GM12878 (cell line): ENCODE results near the gene HHAT. TPM values are rescaled to one million over a fixed set of nuclear protein-coding genes. Genes with fewer than 3 reads are reported as not detected.

Experiments used
- ATAC-seq: fragments of 200-7000 bp; cut with Tn5 transposase; 3 replicates; pipeline ENCODE4 v1.9.1; 2020; ENCODE audit warnings: mild to moderate bottlenecking, moderate library complexity
- BruUV-seq: library from RNA; stranded (reverse); fragments of 400-500 nt; replicated peaks from 2 replicates; lab custom pipeline; 2021; lab: Mats Ljungman, UMichigan
- CTCF ChIA-PET: fragments of 300-600 bp; sonication (Branson Sonifier 250); formaldehyde crosslinking; extraction: SDS; loops from one replicate; lab custom pipeline; 2021; ENCODE audit warnings: inconsistent platforms; lab: Yijun Ruan, JAX
- POLR2A ChIA-PET: fragments of 350-600 bp; formaldehyde crosslinking; extraction: SDS; loops from one replicate; lab custom pipeline; 2021; ENCODE audit warnings: inconsistent platforms; lab: Charles Lee
- RAD21 ChIA-PET: fragments of 300-600 bp; sonication (Branson Sonifier 250); formaldehyde crosslinking; loops from one replicate; lab custom pipeline; 2023; ENCODE audit warnings: antibody characterized with exemption; ENCODE audit not compliant: unreplicated experiment; lab: Charles Lee
- SMC1A ChIA-PET: fragments of 300-600 bp; sonication (Branson Sonifier 250); formaldehyde crosslinking; loops from one replicate; lab custom pipeline; 2023; ENCODE audit not compliant: unreplicated experiment, uncharacterized antibody; lab: Charles Lee
- DNase-seq: peaks from one replicate; pipeline ENCODE4 v3.0.0-alpha.2; 2011; ENCODE audit warnings: low read depth, low spot score
- FAIRE-seq: peaks from 3 replicates; lab custom pipeline; 2011; peaks lifted over from hg19 to GRCh38; lab: Jason Lieb, UNC
- H2AFZ ChIP-seq: 2 replicates; pipeline ENCODE4 v1.6.0; 2011; ENCODE audit warnings: low read depth, low read length, control low read depth; ENCODE audit not compliant: control insufficient read depth
- H3K27ac ChIP-seq: 2 replicates; pipeline ENCODE4 v1.5.1; 2011; ENCODE audit warnings: control low read depth; ENCODE audit not compliant: control insufficient read depth, insufficient read depth
- H3K27me3 ChIP-seq, 2 experiments: replicated peaks in 1 of 2; 2 replicates each; pipeline versions ENCODE4 v1.6.0 to v1.6.1; 2011; ENCODE audit warnings: low read length in 1 of 2; ENCODE audit not compliant: control insufficient read depth in 2 of 2, insufficient read depth in 2 of 2
- H3K36me3 ChIP-seq, 2 experiments: 2 replicates each; pipeline ENCODE4 v1.5.1; 2011; ENCODE audit warnings: low read length in 1 of 2; ENCODE audit not compliant: control insufficient read depth in 2 of 2, insufficient read depth in 2 of 2
- H3K4me1 ChIP-seq: 2 replicates; pipeline ENCODE4 v1.6.1; 2011; ENCODE audit warnings: mild to moderate bottlenecking, low read length, moderate library complexity, mixed read lengths; ENCODE audit not compliant: control insufficient read depth, insufficient read depth
- H3K4me2 ChIP-seq: 2 replicates; pipeline ENCODE4 v1.6.0; 2011; ENCODE audit warnings: control low read depth; ENCODE audit not compliant: control insufficient read depth, insufficient read depth
- H3K4me3 ChIP-seq: fragments of 200-600 bp; sonication (generic); 2 replicates; pipeline ENCODE4 v1.5.1; 2016
- H3K79me2 ChIP-seq: 2 replicates; pipeline ENCODE4 v1.6.0; 2011; ENCODE audit warnings: low read length; ENCODE audit not compliant: control insufficient read depth, insufficient read depth
- H3K9ac ChIP-seq: 2 replicates; pipeline ENCODE4 v1.8.0; 2011; ENCODE audit warnings: low read length, control low read depth, mixed read lengths; ENCODE audit not compliant: control insufficient read depth, insufficient read depth
- H3K9me3 ChIP-seq: replicated peaks from 3 replicates; pipeline ENCODE4 v1.5.1; 2011; ENCODE audit warnings: mild to moderate bottlenecking, low read length; ENCODE audit not compliant: control insufficient read depth, insufficient read depth
- H4K20me1 ChIP-seq: 2 replicates; pipeline ENCODE4 v1.6.0; 2011; ENCODE audit not compliant: control insufficient read depth, insufficient read depth
- ASH2L ChIP-seq: fragments of 300-600, 200-600 bp; sonication (generic); IDR thresholded peaks from 2 replicates; pipeline ENCODE4 v1.6.1; 2017; ENCODE audit warnings: low read depth, mild to moderate bottlenecking, borderline replicate concordance
- FOXK2 ChIP-seq: fragments of 450-650 bp; IDR thresholded peaks from 2 replicates; pipeline ENCODE4 v1.6.1; 2017; ENCODE audit warnings: mild to moderate bottlenecking, moderate library complexity
- MTA2 ChIP-seq: fragments of 450-650 bp; IDR thresholded peaks from 2 replicates; pipeline ENCODE4 v1.6.1; 2016; ENCODE audit warnings: low read depth, mild to moderate bottlenecking, moderate library complexity
- NFXL1 ChIP-seq: fragments of 450-650 bp; IDR thresholded peaks from 2 replicates; pipeline ENCODE4 v1.6.1; 2017; ENCODE audit warnings: antibody characterized with exemption, mild to moderate bottlenecking, borderline replicate concordance
- PAX5 ChIP-seq: IDR thresholded peaks from 2 replicates; pipeline ENCODE4 v1.6.1; 2011; ENCODE audit warnings: low read depth, low read length, borderline replicate concordance
- RB1 ChIP-seq: fragments of 450-650 bp; formaldehyde crosslinking; IDR thresholded peaks from 2 replicates; pipeline ENCODE4 v1.6.1; 2017; ENCODE audit warnings: mild to moderate bottlenecking, borderline replicate concordance
- SMC3 ChIP-seq: IDR thresholded peaks from 2 replicates; pipeline ENCODE4 v1.6.1; 2011; ENCODE audit warnings: low read length, improper control_type of control experiment, borderline replicate concordance
- SP1 ChIP-seq: IDR thresholded peaks from one replicate; pipeline ENCODE4 v1.6.1; 2011; ENCODE audit warnings: low read depth, low read length
- TCF7 ChIP-seq: IDR thresholded peaks from 2 replicates; pipeline ENCODE4 v1.6.1; 2014; ENCODE audit warnings: antibody characterized with exemption, borderline replicate concordance
- ZBED1 ChIP-seq: IDR thresholded peaks from 2 replicates; pipeline ENCODE4 v1.6.1; 2016; ENCODE audit warnings: borderline replicate concordance
- WGBS: methylation state at CpG from one replicate; pipeline ENCODE4 v1.1.6; 2016; ENCODE audit warnings: low lambda C conversion rate; ENCODE audit not compliant: insufficient replicate concordance, insufficient coverage; ENCODE audit errors: missing lambda C conversion rate; 5-methylcytosine and 5-hydroxymethylcytosine counted together
- in situ Hi-C: fragments of 300-500 bp; cut with MboI; formaldehyde crosslinking; loops from 9 replicates; pipeline ENCODE4 v1.14.3; 2018; ENCODE audit warnings: mixed read lengths
- intact Hi-C: fragments of 100-400 bp; cut with micrococcal nuclease; formaldehyde crosslinking; loops from one replicate; pipeline ENCODE4 v1.14.2; 2022; ENCODE audit not compliant: unreplicated experiment
- polyA plus RNA-seq, 11 experiments: library from polyadenylated mRNA; depleted of rRNA in 4 of 11; unstranded in 6 of 11; stranded (reverse) in 5 of 11; fragments of >200 nt; fragmentation: Nextera tagmentation in 4 of 11; fragmentation: Illumina TruSeq in 1 of 11; extraction: Ambion mirVana in 4 of 11; extraction: Trizol in 1 of 11; gene quantifications; 1 replicate in 1 of 11; 2 replicates in 10 of 11; pipeline versions ENCODE4 v1.2.1 to v1.2.3, GENCODE V29; 2011 to 2016; ENCODE audit warnings: inconsistent platforms in 2 of 11, missing spikeins in 2 of 11, low read depth in 1 of 11
- total RNA-seq, 4 experiments: library from RNA; depleted of rRNA in 3 of 4; stranded (reverse); fragments of >200 nt in 3 of 4; fragmentation: Illumina TruSeq in 1 of 4; extraction: Trizol in 1 of 4; gene quantifications; 2 replicates each; pipeline versions ENCODE4 v1.2.1 to v1.2.3, GENCODE V29; 2013 to 2021
- TF ChIP-seq, protein P1 (sequence below): fragments of 450-650 bp; IDR thresholded peaks from 2 replicates; pipeline ENCODE4 v1.6.1; 2017; ENCODE audit warnings: borderline replicate concordance
- TF ChIP-seq, protein P2 (sequence below): IDR thresholded peaks from 2 replicates; pipeline ENCODE4 v1.6.1; 2012; ENCODE audit warnings: low read depth, low read length, improper control_type of control experiment
- TF ChIP-seq, protein P3 (sequence below): fragments of 150-350 bp; IDR thresholded peaks from 2 replicates; pipeline ENCODE4 v1.6.1; 2014; ENCODE audit warnings: mild to moderate bottlenecking, low read depth, low read length
- TF ChIP-seq, protein P4 (sequence below): fragments of 450-650 bp; IDR thresholded peaks from 2 replicates; pipeline ENCODE4 v1.6.1; 2016; ENCODE audit warnings: mild to moderate bottlenecking
- TF ChIP-seq, protein P5 (sequence below): IDR thresholded peaks from 2 replicates; pipeline ENCODE4 v1.6.1; 2011; ENCODE audit warnings: mild to moderate bottlenecking, low read depth, low read length, moderate library complexity; ENCODE audit not compliant: insufficient replicate concordance

The HHAT gene
- total and polyA plus RNA-seq, 10 of the 15 experiments (the other 5 are each of a cell fraction or from before 2014, with no cell fraction given): 1.2 to 37.6 (median 2.6) TPM

DNA sequence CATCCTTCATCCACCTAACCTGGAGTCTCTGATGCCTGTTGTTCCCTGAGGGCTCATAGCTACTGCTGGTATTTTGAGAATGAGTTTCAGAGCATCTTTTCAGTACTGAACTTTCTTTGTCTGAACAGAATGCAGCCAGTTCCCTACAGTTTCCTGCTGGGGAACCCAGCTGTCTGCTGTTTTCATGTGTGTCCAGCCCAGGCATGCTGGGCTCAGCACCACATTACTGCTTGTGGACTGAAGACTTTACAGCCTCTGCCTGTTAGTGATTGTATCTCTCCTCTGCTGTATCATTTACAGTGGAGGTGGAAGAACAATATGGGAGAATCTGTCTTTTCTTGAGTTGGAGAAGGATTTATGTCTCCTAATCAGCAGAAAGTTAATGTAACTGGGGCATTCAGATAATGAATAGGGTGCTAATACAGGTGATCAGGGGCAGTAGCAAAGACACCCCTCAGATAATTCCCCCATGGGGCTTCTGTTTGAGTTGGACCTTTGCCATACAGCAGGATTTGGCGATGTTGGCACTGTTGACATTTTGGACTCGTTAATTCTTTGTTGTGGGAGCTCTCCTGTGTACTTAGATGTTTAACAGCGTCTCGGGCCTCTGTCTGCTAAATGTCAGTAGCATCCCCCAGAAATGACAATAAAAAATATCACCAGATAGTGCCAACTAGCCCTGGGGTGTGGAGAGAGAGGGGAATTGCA is 207.7 kb downstream of the HHAT start (continued):
- TF ChIP-seq SMC3: no peak
- TF ChIP-seq ZBED1: no peak
- no peak for TF ChIP-seq RB1
- no peak for TF ChIP-seq PAX5
- TF ChIP-seq, protein P1, sequence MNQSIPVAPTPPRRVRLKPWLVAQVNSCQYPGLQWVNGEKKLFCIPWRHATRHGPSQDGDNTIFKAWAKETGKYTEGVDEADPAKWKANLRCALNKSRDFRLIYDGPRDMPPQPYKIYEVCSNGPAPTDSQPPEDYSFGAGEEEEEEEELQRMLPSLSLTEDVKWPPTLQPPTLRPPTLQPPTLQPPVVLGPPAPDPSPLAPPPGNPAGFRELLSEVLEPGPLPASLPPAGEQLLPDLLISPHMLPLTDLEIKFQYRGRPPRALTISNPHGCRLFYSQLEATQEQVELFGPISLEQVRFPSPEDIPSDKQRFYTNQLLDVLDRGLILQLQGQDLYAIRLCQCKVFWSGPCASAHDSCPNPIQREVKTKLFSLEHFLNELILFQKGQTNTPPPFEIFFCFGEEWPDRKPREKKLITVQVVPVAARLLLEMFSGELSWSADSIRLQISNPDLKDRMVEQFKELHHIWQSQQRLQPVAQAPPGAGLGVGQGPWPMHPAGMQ: no peak
- TF ChIP-seq, protein P2, sequence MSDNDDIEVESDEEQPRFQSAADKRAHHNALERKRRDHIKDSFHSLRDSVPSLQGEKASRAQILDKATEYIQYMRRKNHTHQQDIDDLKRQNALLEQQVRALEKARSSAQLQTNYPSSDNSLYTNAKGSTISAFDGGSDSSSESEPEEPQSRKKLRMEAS: no peak
- no peak for TF ChIP-seq NFXL1
- TF ChIP-seq FOXK2: no peak
- no peak for TF ChIP-seq ASH2L

DNA sequence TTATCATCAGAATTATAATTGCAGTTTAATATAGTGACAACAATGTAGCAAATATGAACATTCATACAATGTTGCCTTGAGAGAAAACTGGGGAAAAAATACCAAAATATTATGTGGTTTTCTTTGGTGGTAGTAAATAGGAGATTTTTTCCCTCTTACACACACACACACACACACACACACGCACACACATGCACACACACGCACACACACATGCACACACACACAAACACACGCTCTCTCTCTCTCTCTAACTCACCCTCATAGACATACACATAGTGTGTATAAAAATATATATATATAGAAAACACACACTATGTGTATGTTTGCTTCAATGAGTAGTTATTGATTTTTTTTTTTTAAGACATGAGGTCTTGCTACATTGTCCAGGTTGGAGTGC is 211.6 kb downstream of the HHAT start:
- no TSS peak for BruUV-seq
- TF ChIP-seq SP1 (no peak), MTA2 (no peak), FOXK2 (no peak), TCF7 (no peak)
- TF ChIP-seq, protein P3, sequence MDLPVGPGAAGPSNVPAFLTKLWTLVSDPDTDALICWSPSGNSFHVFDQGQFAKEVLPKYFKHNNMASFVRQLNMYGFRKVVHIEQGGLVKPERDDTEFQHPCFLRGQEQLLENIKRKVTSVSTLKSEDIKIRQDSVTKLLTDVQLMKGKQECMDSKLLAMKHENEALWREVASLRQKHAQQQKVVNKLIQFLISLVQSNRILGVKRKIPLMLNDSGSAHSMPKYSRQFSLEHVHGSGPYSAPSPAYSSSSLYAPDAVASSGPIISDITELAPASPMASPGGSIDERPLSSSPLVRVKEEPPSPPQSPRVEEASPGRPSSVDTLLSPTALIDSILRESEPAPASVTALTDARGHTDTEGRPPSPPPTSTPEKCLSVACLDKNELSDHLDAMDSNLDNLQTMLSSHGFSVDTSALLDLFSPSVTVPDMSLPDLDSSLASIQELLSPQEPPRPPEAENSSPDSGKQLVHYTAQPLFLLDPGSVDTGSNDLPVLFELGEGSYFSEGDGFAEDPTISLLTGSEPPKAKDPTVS: no peak
- TF ChIP-seq, protein P4, sequence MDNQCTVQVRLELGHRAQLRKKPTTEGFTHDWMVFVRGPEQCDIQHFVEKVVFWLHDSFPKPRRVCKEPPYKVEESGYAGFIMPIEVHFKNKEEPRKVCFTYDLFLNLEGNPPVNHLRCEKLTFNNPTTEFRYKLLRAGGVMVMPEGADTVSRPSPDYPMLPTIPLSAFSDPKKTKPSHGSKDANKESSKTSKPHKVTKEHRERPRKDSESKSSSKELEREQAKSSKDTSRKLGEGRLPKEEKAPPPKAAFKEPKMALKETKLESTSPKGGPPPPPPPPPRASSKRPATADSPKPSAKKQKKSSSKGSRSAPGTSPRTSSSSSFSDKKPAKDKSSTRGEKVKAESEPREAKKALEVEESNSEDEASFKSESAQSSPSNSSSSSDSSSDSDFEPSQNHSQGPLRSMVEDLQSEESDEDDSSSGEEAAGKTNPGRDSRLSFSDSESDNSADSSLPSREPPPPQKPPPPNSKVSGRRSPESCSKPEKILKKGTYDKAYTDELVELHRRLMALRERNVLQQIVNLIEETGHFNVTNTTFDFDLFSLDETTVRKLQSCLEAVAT: no peak
- TF ChIP-seq, protein P5, sequence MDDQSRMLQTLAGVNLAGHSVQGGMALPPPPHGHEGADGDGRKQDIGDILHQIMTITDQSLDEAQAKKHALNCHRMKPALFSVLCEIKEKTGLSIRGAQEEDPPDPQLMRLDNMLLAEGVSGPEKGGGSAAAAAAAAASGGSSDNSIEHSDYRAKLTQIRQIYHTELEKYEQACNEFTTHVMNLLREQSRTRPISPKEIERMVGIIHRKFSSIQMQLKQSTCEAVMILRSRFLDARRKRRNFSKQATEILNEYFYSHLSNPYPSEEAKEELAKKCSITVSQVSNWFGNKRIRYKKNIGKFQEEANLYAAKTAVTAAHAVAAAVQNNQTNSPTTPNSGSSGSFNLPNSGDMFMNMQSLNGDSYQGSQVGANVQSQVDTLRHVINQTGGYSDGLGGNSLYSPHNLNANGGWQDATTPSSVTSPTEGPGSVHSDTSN: no peak
- Histone ChIP-seq H3K79me2 (no peaks in the 10 kb centered on the region), H3K4me3 (no peak overlapping the region), H3K27me3 (no peaks in the 10 kb centered on the region), H3K4me1 (no peaks in the 10 kb centered on the region), H2AFZ (no peak overlapping the region), H4K20me1 (no peaks in the 10 kb centered on the region), H3K9me3 (no peaks in the 10 kb centered on the region), H3K9ac (no peak overlapping the region), H3K4me2 (no peak overlapping the region), H3K27ac (no peak overlapping the region), H3K36me3 (no peaks in the 10 kb centered on the region)
- ChIA-PET RAD21 (no interaction called here), POLR2A (no interaction called here), SMC1A (no interaction called here), CTCF (interaction anchor here (0.7 kb wide), 1 partner anchor 371 kb away, joined by 3 read pairs; no protein-coding TSS in a partner anchor)
- intact Hi-C loops: no loop called here
- 78% methylated on average over 3 of the region's 3 CpGs for WGBS
- FAIRE-seq (no peak), ATAC-seq (no peak), DNase-seq (no peak)
- in situ Hi-C loops: no loop called here
